Neural cell (in vitro differentiated cells): Measurements from ENCODE around the gene RND3.

Experiments used
- CTCF ChIP-seq: fragments of 450-650 bp; IDR thresholded peaks from 2 replicates; pipeline ENCODE4 v1.5.1; 2014; ENCODE audit warnings: antibody characterized with exemption, mild to moderate bottlenecking, moderate library complexity; ENCODE audit not compliant: poor library complexity, severe bottlenecking
- MXI1 ChIP-seq: fragments of 450-650 bp; conservative IDR thresholded peaks from 2 replicates; pipeline ENCODE4 v1.6.1; 2014; ENCODE audit warnings: antibody characterized with exemption, mild to moderate bottlenecking; ENCODE audit not compliant: poor library complexity, severe bottlenecking
- POLR2AphosphoS5 ChIP-seq: IDR thresholded peaks from 2 replicates; pipeline ENCODE4 v1.6.1; 2012

GRCh38 chr2:150517951-150518680 is 30.6 kb upstream of the RND3 start:
- TF ChIP-seq CTCF = no peak
- TF ChIP-seq POLR2AphosphoS5 = no peak
- TF ChIP-seq MXI1 = no peak
